ENCODE results near the gene DGKB. TPM values are rescaled to one million over a fixed set of nuclear protein-coding genes. Genes with fewer than 3 reads are reported as not detected.

Gene DGKB
- total and polyA plus RNA-seq, 2 of the 8 experiments (the other 6 are each of a cell fraction or from before 2014, with no cell fraction given): 1.9 to 2.6 TPM

DNA sequence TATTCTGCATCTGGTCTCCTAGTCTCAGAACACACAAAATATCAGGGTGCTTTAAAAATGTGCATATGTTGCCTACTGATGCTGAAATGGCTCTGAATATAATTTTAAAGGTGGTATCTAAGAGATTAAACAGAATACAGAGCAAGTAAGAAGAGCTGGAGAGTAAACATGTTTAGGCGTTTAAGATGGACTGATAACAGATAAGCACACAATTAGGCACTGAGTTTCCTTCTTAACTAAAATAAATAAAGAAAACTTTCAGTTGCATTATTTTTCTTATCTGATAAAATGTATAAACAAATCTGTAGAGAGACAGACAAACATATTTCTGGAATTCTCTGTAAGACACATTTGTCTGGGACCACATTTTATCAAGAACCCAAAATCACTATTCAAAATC, 35.6 kb upstream of the DGKB start:
- Histone ChIP-seq H3K23ac (ENCODE audit: insufficient read length) (no peak overlapping the region), H3K4me2 (ENCODE audit: insufficient read depth in 1 of 2, low read depth in 2 of 2, low read length in 2 of 2) (no peak overlapping the region), H2AK5ac (ENCODE audit: low read depth, low read length) (no peak overlapping the region), H2BK12ac (ENCODE audit: low read depth, low read length) (no peak overlapping the region), H3K4me3 (ENCODE audit: extremely low read depth in 1 of 4, insufficient read depth in 2 of 4, low read depth in 3 of 4, low read length in 4 of 4) (no peak overlapping the region), H3K18ac (ENCODE audit: extremely low read depth, low read length) (no peak overlapping the region), H3K56ac (replicated peaks; ENCODE audit: insufficient read length, low read depth, low read length) (no peak overlapping the region), H3K4ac (replicated peaks; ENCODE audit: insufficient read length, low read depth, low read length) (no peak overlapping the region), H3K79me2 (ENCODE audit: control insufficient read depth in 1 of 2, insufficient read depth in 2 of 2, low read length in 2 of 2) (no peaks in the 10 kb centered on the region), H3K23me2 (ENCODE audit: low read depth, low read length) (no peaks in the 10 kb centered on the region), H3K4me1 (replicated peaks in 1 of 4; ENCODE audit: control insufficient read depth in 3 of 4, insufficient read depth in 4 of 4, low read length in 3 of 4) (no peaks in the 10 kb centered on the region), H3K9ac (replicated peaks in 1 of 4; ENCODE audit: extremely low read depth in 1 of 4, low read depth in 3 of 4, low read length in 3 of 4) (no peak overlapping the region), H3K79me1 (ENCODE audit: low read depth, low read length) (no peaks in the 10 kb centered on the region), H4K5ac (ENCODE audit: insufficient read length, low read depth, low read length) (no peak overlapping the region), H2BK120ac (replicated peaks; ENCODE audit: low read depth, low read length) (no peak overlapping the region), H2BK20ac (ENCODE audit: low read length) (no peak overlapping the region), H4K91ac (replicated peaks; ENCODE audit: insufficient read length, low read length) (no peak overlapping the region), H3K36me3 (ENCODE audit: control insufficient read depth in 2 of 4, insufficient read depth in 4 of 4, low read length in 3 of 4) (no peaks in the 10 kb centered on the region), H3K9me3 (ENCODE audit: insufficient read depth in 2 of 2, low read depth in 1 of 2, low read length in 1 of 2) (no peaks in the 10 kb centered on the region), H2AFZ (ENCODE audit: low read length) (no peak overlapping the region), H3K27ac (ENCODE audit: low read depth, low read length) (no peak overlapping the region), H4K8ac (ENCODE audit: extremely low read depth, insufficient read depth, low read length) (no peak overlapping the region), H3K27me3 (replicated peaks in 1 of 4; ENCODE audit: control insufficient read depth in 3 of 4, extremely low read depth in 1 of 4, insufficient read depth in 3 of 4, low read length in 3 of 4) (no peaks in the 10 kb centered on the region), H3K14ac (ENCODE audit: insufficient read length) (no peak overlapping the region), H4K20me1 (replicated peaks in 1 of 2; ENCODE audit: control insufficient read depth in 1 of 2, insufficient read depth in 2 of 2, low read length in 2 of 2) (no peaks in the 10 kb centered on the region), H2BK15ac (ENCODE audit: low read length) (no peak overlapping the region), H2BK5ac (ENCODE audit: low read depth, low read length) (no peak overlapping the region)
- 78% methylated on average over 1 of the region's 1 CpG; no CpG with 5 or more reads in 1 of the 2 experiments for WGBS, 2 experiments (ENCODE audit: extremely low coverage in 1 of 2, insufficient coverage in 1 of 2, insufficient read length in 1 of 2, insufficient replicate concordance in 2 of 2, low coverage in 1 of 2, low lambda C conversion rate in 2 of 2, missing lambda C conversion rate in 1 of 2)
- ChIA-PET POLR2A (ENCODE audit: partially characterized antibody) (no interaction called here), CTCF (ENCODE audit: partially characterized antibody) (no interaction called here)
- DNase-seq (ENCODE audit: low read depth in 1 of 2, low spot score in 2 of 2) (no peak), FAIRE-seq (no peak)
- TF ChIP-seq SIRT6 (IDR thresholded peaks at IDR 0.05; ENCODE audit: low read length) (no peak), CHD1 (IDR thresholded peaks at IDR 0.05; ENCODE audit: low read depth, low read length) (no peak), EGR1 (IDR thresholded peaks at IDR 0.05; ENCODE audit: borderline replicate concordance, low read depth, low read length) (no peak), RNF2 (IDR thresholded peaks at IDR 0.05; ENCODE audit: borderline replicate concordance, low read depth, low read length, missing control alignments, poor library complexity, severe bottlenecking) (no peak), CBX5 (IDR thresholded peaks at IDR 0.05; ENCODE audit: low read depth, low read length) (no peak), SUZ12 (IDR thresholded peaks at IDR 0.05; ENCODE audit: low read length) (no peak), CTBP2 (IDR thresholded peaks at IDR 0.05; ENCODE audit: borderline replicate concordance, insufficient read depth, insufficient read length, low read length) (no peak), TCF12 (IDR thresholded peaks at IDR 0.05; ENCODE audit: low read depth, low read length) (no peak), HDAC2 (IDR thresholded peaks at IDR 0.05; ENCODE audit: borderline replicate concordance in 1 of 2, low read depth in 2 of 2, low read length in 2 of 2) (no peak), GTF2F1 (IDR thresholded peaks at IDR 0.05; ENCODE audit: borderline replicate concordance, low read depth, low read length) (no peak), CBX8 (IDR thresholded peaks at IDR 0.05; ENCODE audit: borderline replicate concordance, low read depth, low read length) (no peak), YY1 (IDR thresholded peaks at IDR 0.05; ENCODE audit: low read depth, low read length) (no peak)
- TF ChIP-seq, protein P1, sequence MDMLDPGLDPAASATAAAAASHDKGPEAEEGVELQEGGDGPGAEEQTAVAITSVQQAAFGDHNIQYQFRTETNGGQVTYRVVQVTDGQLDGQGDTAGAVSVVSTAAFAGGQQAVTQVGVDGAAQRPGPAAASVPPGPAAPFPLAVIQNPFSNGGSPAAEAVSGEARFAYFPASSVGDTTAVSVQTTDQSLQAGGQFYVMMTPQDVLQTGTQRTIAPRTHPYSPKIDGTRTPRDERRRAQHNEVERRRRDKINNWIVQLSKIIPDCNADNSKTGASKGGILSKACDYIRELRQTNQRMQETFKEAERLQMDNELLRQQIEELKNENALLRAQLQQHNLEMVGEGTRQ (IDR thresholded peaks at IDR 0.05; ENCODE audit: low read length): no peak

Measured in H1 (cell line).